NCI-H128 (cell line): ENCODE measurements around the gene SERPINB13.
"Not testable (repeated sequence)": the region's sequence is repeated elsewhere in the genome, so short reads cannot be mapped to it uniquely, and the experiment has no call there.

Source experiments
- DNase-seq: peaks from one replicate; lab custom pipeline; 2025; ENCODE audit not compliant: unreplicated experiment; lab: John Stamatoyannopoulos, UW

Gene SERPINB13

DNA sequence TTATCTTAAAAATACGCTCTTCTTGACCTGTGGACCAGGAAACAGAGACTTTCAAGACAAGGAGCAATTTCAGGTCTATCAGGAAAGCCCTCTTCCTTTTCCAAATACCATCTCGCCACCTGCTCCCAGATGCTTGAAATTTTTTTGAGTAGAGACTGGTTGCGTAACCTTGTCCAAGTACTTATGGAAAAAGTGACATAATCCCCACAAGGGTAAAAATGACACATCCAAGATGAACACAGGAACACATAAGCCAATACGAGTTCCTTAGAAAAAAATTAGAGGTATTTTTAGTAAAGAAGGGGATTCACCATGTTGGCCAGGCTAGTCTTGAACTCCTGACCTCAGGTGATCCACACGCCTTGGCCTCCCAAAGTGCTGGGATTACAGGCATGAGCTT, 1.8 kb downstream of the SERPINB13 start:
- no peak for DNase-seq

DNA sequence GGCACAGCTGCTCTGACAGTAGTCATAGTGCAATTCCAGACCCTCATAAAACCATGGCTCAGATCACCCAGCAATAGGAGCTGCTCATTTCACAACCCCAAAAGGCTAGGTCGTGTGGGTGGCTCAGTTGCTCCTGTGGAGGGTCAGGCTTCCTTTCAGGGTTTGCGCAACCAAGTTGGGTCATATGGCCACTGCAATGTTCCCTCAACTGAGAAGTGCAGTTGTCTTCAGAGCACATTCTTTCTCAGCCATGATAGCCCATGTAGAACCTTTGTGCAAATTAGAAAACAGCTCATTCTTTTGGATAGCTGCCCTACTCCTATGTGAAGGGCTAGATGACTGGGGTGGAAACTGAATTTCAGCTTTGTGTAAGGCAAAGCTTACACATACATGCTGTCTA, 3.2 kb downstream of the SERPINB13 start:
- no peak for DNase-seq

DNA sequence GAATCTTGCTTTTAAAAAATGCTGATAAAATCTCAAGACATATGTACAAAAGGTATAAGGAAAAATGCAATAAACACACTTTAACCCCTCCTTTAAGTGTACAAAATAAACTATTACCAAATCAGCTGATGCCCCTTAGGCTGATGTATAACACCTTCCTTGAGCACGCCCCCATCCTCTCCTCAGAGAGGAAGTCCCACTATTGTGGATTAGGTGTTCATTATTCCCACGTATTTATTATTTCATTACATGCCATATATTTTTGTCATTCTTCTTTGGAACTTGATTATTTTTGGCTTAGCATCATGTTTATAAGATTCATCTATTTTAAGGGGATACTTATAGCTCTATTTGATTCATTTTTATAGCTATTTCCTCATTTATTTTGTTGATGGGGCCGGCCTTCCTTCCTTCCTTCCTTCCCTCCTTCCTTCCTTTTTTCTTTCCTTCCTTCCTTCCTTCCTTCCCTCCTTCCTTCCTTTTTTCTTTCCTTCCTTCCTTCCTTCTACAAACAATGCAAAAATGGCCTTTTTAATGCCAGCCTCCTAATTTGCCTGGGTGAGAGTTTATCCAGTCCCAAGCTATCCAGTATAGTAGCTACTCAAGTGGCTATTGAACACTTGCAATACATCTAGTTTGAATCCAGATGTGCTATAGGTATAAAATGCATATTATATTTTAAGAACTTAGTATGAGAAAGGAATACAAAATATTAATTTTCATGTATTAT, 4.0 kb downstream of the SERPINB13 start:
- no peak for DNase-seq

DNA sequence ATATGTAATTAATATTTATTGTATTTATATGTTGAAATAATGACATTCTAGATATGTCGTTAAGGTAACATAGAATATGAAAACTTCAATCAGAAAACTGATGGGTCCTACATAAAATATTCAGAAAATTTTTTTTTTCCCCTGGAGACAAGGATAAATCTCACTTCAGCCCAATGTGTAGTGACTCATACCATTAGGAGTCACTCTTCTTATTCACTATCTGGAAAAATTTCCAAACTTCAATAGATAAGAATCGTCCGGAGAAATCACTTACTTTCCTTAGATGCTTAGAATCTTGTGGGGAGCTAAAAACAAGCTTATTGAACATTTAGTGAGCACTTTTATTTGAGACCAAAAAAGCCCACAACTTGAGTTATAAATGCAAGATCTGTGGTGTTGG, 4.6 kb downstream of the SERPINB13 start:
- no peak for DNase-seq

DNA sequence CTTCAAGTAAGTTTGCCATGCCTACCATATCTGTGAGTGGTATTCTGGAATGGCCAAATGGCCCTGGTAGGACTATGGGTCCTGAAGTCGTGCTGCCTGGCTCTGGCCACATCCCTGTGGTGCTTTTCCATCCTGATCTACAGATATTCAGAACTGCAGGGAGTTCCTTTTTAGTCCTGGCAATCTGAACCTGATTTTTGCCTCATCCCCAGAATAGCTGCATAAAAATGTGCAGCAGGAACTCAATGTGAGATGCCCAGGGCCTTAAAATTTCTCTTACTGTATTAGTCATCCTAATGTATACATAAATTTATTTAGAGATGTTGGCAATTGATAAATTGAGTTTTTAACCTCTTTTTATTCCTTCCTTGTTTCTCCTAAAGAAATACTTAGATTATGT, 5.3 kb downstream of the SERPINB13 start:
- DNase-seq = no peak

DNA sequence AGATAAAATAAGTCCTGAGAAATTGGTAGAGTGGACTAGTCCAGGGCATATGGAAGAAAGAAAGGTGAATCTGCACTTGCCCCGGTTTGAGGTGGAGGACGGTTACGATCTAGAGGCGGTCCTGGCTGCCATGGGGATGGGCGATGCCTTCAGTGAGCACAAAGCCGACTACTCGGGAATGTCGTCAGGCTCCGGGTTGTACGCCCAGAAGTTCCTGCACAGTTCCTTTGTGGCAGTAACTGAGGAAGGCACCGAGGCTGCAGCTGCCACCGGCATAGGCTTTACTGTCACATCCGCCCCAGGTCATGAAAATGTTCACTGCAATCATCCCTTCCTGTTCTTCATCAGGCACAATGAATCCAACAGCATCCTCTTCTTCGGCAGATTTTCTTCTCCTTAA, 9.8 kb downstream of the SERPINB13 start:
- no peak for DNase-seq

DNA sequence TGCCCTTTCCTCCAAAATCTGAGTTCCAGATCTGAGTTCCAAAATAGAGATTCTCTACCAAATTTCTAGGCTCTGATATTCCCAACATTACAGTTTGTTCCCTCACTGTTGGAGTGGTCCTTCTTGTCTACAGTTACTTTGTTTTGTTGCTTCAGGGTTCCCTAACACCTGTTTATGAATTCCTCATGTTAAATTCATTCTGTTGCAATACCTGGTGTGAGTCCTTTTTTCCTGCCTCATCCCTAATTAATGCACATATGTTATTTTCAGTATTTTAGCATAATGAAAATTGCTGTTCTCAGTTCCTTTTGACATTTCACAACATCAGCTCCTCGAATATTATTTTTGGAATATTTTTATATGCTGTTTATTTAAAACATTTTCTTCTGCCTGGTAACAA, 16.2 kb downstream of the SERPINB13 start:
- DNase-seq = no peak

DNA sequence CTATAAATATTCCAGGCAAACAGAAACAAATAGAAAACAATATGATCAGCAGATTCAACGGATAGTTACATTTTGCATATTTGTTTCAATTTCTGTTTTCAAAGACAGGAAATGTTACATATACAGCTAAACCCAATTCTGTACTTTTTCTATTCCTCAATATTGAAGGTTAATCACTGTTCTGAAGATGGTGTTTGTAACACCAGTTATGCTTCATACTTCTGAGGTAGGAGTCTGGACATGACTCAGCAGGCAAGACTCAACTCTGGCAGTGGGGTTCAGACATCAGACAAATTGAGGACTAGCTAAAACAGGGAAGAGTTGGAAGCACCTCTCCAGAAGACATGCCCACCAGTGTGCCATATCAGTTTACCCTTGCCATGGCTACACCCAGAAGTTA, 16.6 kb downstream of the SERPINB13 start:
- DNase-seq = no peak

DNA sequence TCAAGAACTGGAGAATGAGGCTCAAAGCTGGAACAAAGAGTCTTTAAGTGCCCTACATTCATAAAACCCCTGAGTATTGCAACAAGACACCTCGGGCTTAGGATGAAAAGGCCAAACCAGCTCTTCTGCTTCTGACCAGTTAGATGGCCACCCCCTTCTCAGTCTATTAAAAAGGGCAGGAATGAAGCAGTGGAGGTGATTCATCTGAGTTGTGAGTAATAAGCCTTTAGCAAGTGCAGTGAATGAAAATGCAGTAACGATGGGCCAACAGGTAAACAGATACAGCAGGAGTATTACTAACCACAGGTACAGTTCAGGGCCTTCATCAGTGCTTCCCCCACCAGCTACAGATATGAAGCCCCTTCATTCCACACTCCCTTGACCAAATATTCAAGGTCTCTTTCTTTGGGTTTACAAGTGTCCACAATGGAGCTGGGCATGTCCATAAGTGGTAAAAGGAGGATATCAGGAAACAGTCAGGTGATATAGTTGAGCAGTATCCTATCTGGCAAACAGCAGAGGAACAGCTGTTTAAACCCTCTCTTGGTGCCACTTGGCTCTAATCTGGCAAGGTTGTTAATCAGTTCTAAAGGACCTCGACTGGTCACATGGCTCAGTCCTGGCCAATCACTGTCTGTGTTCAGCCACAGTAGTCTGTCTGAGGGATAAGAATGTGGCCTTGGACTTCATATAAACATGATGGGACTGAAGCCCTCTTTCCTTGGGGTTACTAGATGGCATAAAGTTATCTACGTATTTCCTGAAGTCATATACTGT, 17.8 kb downstream of the SERPINB13 start:
- no peak for DNase-seq

DNA sequence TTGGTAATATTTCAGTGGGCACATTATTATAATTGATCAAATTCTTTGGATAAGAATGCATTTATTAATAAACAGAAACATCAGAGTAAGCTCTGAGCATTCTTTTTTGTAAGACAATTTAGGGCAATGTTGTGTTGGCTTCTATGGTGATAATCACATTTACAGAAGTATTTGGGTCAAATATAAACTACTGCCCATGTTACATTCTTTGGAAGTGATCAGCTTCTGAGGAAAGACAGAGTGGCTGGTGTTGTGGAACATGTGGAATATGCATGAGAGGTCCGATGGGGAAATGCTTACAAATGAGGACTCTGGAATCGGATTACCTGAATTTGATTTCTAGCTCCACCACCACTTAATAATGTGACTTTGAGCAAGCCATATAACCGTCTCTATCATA, 19.4 kb downstream of the SERPINB13 start:
- DNase-seq = no peak

DNA sequence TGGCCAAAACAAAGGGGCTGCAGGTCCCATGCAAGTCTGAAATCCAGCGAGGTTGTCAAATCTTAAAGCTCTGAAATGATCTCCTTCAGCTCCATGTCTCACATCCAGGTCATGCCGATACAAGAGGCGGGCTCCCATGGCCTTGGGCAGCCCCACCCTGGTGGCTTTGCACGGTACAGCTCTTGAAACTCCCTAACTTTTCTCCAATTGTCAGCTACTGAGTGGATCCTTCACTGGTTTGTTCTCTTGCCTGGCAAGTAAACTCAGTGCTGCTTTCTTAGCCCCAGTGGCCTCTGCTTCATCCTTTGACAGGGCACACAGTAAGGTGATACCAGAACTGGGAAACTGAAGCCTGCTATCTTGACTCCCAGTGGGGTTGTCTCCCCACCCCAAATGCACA, 26.3 kb downstream of the SERPINB13 start:
- DNase-seq = no peak

DNA sequence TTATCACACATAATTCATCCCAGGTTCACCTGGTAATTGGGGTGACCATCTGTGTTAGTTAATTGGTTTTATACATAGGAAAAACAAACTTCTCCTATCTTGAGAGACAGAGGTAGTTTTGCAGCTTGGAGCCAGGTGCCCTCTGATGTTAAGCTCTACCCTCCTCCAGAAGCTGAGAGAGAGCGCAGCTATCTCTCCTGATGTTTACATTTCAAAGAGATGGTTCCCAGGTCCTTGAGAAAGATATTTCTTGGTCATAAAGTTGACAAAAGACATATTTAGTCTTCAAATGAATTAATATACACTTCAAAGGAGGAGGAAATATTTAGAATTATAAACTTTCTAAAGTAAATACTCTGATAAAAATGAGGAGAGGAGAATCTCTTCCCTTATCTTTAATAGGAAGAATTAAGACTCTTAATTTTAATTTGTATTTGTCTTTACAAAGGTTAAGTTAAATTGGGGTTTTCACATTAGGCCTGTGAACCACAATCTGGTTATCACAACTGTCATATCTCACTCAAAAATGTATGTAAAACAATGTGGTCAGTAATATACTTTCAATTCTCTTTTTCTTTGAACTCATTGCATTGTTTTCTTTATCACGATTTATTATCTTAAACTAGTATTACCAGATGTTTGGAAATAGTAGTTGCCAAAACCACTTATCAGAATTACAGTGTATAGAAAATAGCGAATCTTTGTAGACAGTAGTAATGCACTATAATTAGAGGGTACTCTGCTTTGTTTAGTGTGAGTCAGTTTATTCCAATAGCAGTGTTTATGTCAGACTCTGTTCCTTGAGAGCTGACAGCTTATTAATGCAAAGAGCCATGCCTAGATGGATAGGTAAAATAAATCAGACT, 30.1 kb downstream of the SERPINB13 start:
- no peak for DNase-seq

DNA sequence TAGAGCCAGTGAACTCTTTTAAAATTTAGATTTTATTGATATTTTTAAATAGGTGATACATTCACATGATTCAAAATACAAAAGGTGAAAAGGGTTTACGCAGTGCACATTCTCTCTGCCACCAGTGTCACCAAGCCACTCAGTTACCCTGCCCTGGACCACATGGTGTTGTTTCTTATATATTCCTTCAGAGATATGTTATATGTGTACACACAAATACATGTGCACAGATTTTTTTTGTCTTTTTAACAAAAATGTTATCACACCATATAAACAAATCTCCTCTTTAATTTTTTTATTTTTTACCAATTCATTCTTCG, 30.7 kb downstream of the SERPINB13 start:
- no peak for DNase-seq

DNA sequence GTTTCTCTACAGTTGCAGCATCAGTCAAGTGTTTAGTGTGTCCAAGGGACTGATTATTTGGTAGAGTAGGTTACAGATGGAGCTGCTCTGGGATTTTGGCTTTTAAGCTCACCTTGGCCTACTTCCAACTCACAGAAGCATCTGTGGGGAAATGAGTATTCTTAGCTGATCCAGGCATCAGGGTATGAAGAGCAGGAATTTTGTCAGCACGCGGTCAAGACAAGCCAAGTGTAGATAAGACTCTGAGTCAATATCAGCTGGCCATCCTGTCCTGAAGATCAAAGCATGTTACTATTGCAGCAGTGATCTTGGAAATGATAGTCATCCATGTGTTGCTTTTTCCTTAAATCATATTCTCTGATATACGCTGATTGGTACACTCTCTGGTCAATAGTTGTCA, 32.5 kb downstream of the SERPINB13 start:
- no peak for DNase-seq

DNA sequence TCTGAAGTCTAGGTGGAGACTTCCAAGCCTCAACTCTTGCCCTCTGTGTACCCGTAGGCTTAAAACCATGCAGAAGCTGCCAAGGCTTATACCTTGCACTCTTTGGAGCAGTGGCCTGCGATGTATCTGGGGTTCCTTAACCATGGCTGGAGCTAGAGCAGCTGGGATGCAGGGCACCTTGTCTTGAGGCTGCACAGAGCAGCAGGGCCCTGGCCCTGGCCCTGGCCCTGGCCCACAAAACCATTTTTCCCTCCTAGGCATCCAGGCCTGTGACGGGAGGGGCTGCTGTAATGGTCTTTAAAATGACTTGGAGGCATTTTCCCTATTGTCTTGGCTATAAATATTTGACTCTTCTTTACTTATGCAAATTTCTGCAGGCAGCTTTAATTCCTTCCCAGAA, 37.7 kb downstream of the SERPINB13 start:
- no peak for DNase-seq

DNA sequence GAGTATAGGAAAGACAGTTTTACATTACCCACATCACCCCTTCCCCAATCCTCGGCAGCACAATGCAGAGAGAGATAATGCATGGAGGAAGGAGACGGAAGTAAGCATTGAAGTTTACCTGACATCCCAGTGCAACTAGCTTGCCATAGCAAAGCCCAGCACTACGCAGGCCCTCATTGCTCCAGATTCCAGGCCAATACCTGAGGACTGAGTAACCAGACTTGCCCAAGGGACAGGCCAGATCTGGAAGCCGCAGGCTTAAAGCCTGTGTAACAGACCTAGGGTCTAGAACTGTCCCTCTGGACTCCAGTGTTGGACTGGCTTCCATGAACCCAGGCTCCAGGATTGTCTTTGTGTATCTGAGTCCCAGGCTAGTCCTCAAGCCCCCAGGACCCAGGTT, 39.3 kb downstream of the SERPINB13 start:
- no peak for DNase-seq

DNA sequence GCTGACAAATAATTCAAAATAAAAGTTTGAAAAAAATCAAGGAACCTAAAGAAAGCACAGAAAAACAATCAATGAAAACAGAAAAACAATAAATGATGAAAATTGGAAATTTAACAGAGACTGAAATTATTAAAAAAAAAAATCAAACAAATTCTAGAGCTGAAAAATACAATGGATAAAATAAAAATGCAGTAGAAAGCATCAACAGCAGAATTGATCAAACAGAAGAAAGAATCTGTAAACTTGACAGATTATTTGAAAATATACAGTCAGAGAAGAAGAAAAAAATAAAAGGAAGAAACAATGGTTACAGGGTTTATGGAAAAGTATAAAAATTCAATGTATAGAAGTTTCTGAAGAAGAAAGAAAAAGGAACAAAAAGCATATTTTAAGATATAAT, 40.7 kb downstream of the SERPINB13 start:
- DNase-seq = no peak

DNA sequence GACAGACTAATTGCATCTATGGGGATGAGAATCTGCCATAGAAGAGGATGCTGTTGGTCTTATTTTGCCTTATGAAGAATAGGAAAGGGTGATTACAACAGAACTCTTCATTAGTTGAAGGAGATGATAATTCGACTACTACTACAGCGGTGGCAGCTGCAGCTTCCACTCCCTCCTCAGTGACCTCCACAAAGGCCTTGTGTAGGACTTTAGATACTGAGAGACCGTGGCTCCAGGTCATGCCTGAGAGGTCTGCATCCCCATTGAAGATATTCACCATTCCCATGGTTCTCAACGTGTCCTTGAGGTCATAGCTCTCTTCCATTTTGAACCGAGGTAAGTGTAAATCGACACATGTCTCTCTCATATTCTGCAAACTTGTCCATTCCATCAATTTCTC, 50.6 kb downstream of the SERPINB13 start:
- DNase-seq = no peak

DNA sequence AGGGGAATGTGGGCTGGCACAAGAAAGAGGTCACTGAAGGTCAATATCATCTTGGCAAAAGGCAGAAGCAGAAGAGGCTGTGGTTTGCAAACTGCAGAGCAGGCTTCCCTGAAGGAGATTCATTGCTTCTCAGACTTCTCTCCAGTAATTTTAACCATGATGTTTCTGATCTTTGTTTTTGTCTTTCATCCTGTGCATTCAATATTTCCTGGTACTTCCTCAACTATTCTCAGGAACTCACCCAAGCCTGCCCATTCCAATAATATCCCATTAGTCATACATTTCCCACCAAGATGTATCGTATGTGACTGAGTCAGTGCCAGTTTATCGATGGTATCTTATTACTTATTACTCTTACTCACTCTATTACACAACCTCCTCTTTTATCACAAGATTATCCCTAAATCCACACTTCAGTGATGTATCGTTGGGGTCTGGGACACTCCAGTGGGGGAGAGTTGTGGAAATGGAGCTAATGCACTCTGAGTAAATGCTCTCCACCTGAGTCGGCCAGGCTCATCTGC, 54.1 kb downstream of the SERPINB13 start:
- not testable (repeated sequence) for DNase-seq

DNA sequence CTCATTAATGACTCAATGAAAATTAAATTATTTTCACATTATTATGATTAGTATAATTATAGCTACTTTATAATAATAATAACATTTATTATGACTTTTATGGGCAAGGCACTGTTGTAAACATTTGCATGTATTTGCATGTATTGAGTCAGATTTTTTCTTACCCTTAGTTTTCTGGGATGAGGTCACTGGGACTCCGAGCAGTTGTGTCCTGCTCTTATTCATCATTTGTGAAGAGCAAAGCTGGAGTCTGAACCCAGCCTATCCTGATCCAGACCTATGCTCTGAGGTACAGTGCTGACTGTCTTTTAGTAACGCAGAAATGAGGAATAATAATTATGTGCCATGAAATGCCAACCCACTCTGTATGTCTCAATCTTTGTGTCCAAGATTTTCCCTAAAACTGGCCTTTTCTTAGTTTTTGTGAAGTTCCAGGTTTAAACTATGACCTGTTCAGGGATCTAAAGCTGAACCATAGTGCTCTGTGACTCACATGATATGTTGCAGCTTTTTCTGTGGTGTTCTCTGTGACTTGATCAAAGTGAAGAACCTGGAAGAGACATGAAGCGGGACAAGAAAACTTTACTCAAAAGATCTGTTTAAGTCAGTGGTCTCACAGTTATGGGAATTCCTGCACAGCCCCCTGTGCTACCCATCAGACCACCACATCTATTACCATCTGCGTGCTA, 55.7 kb downstream of the SERPINB13 start:
- not testable (repeated sequence) for DNase-seq

DNA sequence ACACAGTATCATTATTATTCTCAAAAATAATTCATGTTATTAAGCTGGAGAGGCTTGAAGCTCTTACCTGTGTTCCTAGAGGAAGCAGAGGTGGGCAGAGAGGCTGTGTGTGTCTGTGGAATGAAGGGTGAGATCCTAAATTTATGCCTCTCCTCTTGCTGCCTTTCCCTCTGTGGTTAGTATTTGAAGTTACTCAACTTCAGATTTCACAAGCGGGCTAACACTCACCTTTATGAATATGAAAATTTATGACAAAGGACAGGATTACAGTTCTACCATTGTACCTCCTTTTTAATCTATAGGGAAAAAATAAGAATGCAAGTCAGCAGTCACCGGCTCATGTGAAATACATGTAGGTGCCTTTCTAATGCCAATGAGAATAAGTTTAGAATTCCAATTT, 57.0 kb downstream of the SERPINB13 start, which contains the start of gene SERPINB4:
TSS of gene SERPINB4 (minus strand) at position 115 of the 400 bp plus-strand sequence. CDS start 679 bp downstream, outside the sequence.
- DNase-seq = not testable (repeated sequence)
